A549 (cell line): Measurements from ENCODE around the gene IGF1R. TPM values are rescaled to one million over a fixed set of nuclear protein-coding genes. Genes with fewer than 3 reads are reported as not detected.

Experiments used
- ATAC-seq, 2 experiments: fragments of 200-7000 bp in 1 of 2; fragments of >200 bp in 1 of 2; cut with Nextera tagmentation in 1 of 2; cut with Tn5 transposase in 1 of 2; 3 replicates each; pipeline versions ENCODE4 v1.8.0 to v1.9.1; 2018 to 2020; ENCODE audit warnings: mild to moderate bottlenecking in 1 of 2, moderate library complexity in 1 of 2
- CTCF ChIA-PET: fragments of 300-600 bp; sonication (Branson Sonifier 250); formaldehyde crosslinking; extraction: SDS; loops from one replicate; lab custom pipeline; 2021; ENCODE audit warnings: antibody characterized with exemption, inconsistent platforms; lab: Yijun Ruan, JAX
- POLR2A ChIA-PET: fragments of 350-600 bp; formaldehyde crosslinking; extraction: SDS; loops from one replicate; lab custom pipeline; 2021; ENCODE audit warnings: antibody characterized with exemption, inconsistent platforms; lab: Yijun Ruan, JAX
- DNase-seq, 2 experiments: peaks; one replicate each; pipeline versions ENCODE4 v3.0.0 to v3.0.0-alpha.2; 2011 to 2016; ENCODE audit warnings: low read depth in 1 of 2, low spot score in 1 of 2
- FAIRE-seq: peaks from 2 replicates; lab custom pipeline; 2011; peaks lifted over from hg19 to GRCh38; lab: Jason Lieb, UNC
- H3K27ac ChIP-seq, 2 experiments: fragments of >200 bp; sonication (Bioruptor Twin); formaldehyde crosslinking; 3 replicates each; pipeline ENCODE4 v1.5.1; 2016 to 2017
- H3K4me1 ChIP-seq: fragments of >200 bp; sonication (Bioruptor Twin); formaldehyde crosslinking; 3 replicates; pipeline ENCODE4 v1.6.1; 2016
- H3K4me2 ChIP-seq: fragments of >200 bp; sonication (Bioruptor Twin); formaldehyde crosslinking; 3 replicates; pipeline ENCODE4 v1.6.1; 2016
- H3K4me3 ChIP-seq: fragments of >200 bp; sonication (Bioruptor Twin); formaldehyde crosslinking; 3 replicates; pipeline ENCODE4 v1.5.1; 2016
- H3K9me3 ChIP-seq: fragments of >200 bp; sonication (Bioruptor Twin); formaldehyde crosslinking; 3 replicates; pipeline ENCODE4 v1.6.1; 2016
- ATOH8 ChIP-seq: fragments of 250-450 bp; sonication (Bioruptor Pico); IDR thresholded peaks from 2 replicates; pipeline ENCODE4 v1.5.0; 2020; ENCODE audit warnings: low read depth, mild to moderate bottlenecking, moderate library complexity
- BHLHE40 ChIP-seq: IDR thresholded peaks from 2 replicates; pipeline ENCODE4 v1.6.1; 2012; ENCODE audit warnings: low read depth, low read length, inconsistent platforms
- CBX8 ChIP-seq: fragments of 200-600 bp; sonication (generic); IDR thresholded peaks from 2 replicates; pipeline ENCODE4 v1.6.1; 2016
- CEBPB ChIP-seq, 2 experiments: fragments of >200 bp in 1 of 2; sonication (Bioruptor Twin) in 1 of 2; formaldehyde crosslinking in 1 of 2; IDR thresholded peaks; 2 replicates each; pipeline ENCODE4 v1.6.1; 2012 to 2016
- CHD4 ChIP-seq: fragments of 200-600 bp; sonication (generic); IDR thresholded peaks from 2 replicates; pipeline ENCODE4 v1.6.1; 2016; ENCODE audit warnings: antibody characterized with exemption, mild to moderate bottlenecking, borderline replicate concordance
- CTCF ChIP-seq: fragments of >200 bp; sonication (Bioruptor Twin); formaldehyde crosslinking; IDR thresholded peaks from 3 replicates; pipeline ENCODE4 v1.5.1; 2016
- EHMT2 ChIP-seq: fragments of 200-600 bp; sonication (generic); IDR thresholded peaks from 2 replicates; pipeline ENCODE4 v1.6.1; 2016; ENCODE audit warnings: antibody characterized with exemption, low read depth, mild to moderate bottlenecking, moderate library complexity
- ESRRA ChIP-seq: fragments of 150-350 bp; IDR thresholded peaks from 2 replicates; pipeline ENCODE4 v1.6.1; 2014; ENCODE audit warnings: mild to moderate bottlenecking, low read length, borderline replicate concordance
- FOXS1 ChIP-seq: fragments of 250-450 bp; sonication (Bioruptor Pico); IDR thresholded peaks from 2 replicates; pipeline ENCODE4 v1.5.0; 2020; ENCODE audit warnings: mild to moderate bottlenecking, moderate library complexity
- HOXB13 ChIP-seq: fragments of 250-450 bp; sonication (Bioruptor Pico); IDR thresholded peaks from 2 replicates; pipeline ENCODE4 v1.5.0; 2020; ENCODE audit warnings: low read depth, mild to moderate bottlenecking, moderate library complexity
- JUNB ChIP-seq: fragments of >200 bp; sonication (Bioruptor Twin); formaldehyde crosslinking; IDR thresholded peaks from 2 replicates; pipeline ENCODE4 v1.6.1; 2016
- MAX ChIP-seq: IDR thresholded peaks from 2 replicates; pipeline ENCODE4 v1.6.1; 2012
- NFE2L2 ChIP-seq: fragments of 150-350 bp; conservative IDR thresholded peaks from 2 replicates; pipeline ENCODE4 v1.6.1; 2014; ENCODE audit warnings: low read length
- NPAS2 ChIP-seq: fragments of 250-450 bp; sonication (Bioruptor Pico); IDR thresholded peaks from 2 replicates; pipeline ENCODE4 v1.8.0; 2022; ENCODE audit warnings: mild to moderate bottlenecking, moderate library complexity, borderline replicate concordance
- NR3C1 ChIP-seq: fragments of >200 bp; sonication (Bioruptor Twin); formaldehyde crosslinking; IDR thresholded peaks from 3 replicates; pipeline ENCODE4 v1.6.1; 2017
- REST ChIP-seq: fragments of 200-600 bp; sonication (generic); IDR thresholded peaks from 2 replicates; pipeline ENCODE4 v1.6.1; 2016; ENCODE audit warnings: antibody characterized with exemption, mild to moderate bottlenecking, moderate library complexity
- SMC3 ChIP-seq: fragments of >200 bp; sonication (Bioruptor Twin); formaldehyde crosslinking; IDR thresholded peaks from 3 replicates; pipeline ENCODE4 v1.6.1; 2018; ENCODE audit warnings: inconsistent platforms
- SREBF2 ChIP-seq: fragments of 450-650 bp; IDR thresholded peaks from 2 replicates; pipeline ENCODE4 v1.6.1; 2014; ENCODE audit warnings: mild to moderate bottlenecking, moderate library complexity
- TP53 ChIP-seq: fragments of 250-450 bp; sonication (Bioruptor Pico); IDR thresholded peaks from 2 replicates; pipeline ENCODE4 v1.5.0; 2021; ENCODE audit warnings: mild to moderate bottlenecking, moderate library complexity
- WGBS: methylation state at CpG from one replicate; pipeline ENCODE4 v1.1.6; 2017; ENCODE audit errors: missing lambda C conversion rate; 5-methylcytosine and 5-hydroxymethylcytosine counted together
- polyA plus RNA-seq, 4 experiments: library from polyadenylated mRNA; depleted of rRNA in 3 of 4; stranded (reverse); fragments of >200 nt; fragmentation: RNase III in 1 of 4; extraction: RNeasy Plus Mini Kit Qiagen cat#74134 plus additional on column Dnase treatment in 1 of 4; gene quantifications; 2 replicates in 3 of 4; 3 replicates in 1 of 4; pipeline ENCODE4 v1.2.3, GENCODE V29; 2011 to 2017
- TF ChIP-seq, protein P1 (sequence below): fragments of 450-650 bp; IDR thresholded peaks from 2 replicates; pipeline ENCODE4 v1.6.1; 2014; ENCODE audit warnings: antibody characterized with exemption

The IGF1R gene
- polyA plus RNA-seq, 2 of the 4 experiments (the other 2 are of a cell fraction): 42.6 to 69.5 TPM

DNA sequence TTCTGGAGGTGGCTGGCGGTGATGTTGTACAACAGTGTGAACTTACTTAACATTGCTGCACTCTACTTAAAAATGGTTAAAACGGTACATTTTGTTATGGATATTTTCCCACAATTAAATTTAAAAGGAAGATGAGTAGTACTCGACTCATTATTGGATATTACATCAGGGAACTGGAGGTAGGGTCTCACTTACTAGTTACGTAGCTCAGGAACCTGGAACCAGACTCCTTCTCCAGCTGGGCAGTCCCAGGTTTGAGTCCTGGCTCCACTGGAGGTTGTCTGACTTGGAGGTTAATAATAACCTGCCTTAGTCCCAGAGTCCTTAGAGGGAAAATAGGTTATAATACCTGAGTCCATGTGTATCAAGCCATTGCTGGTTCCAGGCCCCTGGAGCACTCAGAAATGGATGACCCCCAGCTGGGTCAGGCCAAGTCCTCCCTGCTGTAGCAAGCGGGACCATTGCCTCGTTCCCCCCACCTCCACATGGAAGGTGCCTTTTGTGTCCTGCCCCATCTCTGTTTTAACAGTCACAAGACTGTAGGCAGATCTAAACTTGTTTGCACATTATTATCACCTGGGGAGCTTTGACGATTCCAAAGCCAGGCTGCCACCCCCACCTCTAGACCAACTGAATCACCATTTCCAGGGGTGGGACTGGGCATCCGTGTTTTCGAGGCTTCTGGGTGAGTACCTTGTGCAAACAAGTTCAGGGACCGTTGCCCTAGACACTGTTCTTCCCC is 126.6 kb downstream of the IGF1R start (continued):
- TF ChIP-seq REST (no peak), FOXS1 (CRISPR knock-in tag) (no peak), NR3C1 (no peak)
- TF ChIP-seq, all 56 proteins: peak for 0

- no peak for ATAC-seq
- ChIA-PET POLR2A (no interaction called here), CTCF (interaction anchor here (0.7 to 1.7 kb wide), 6 partner anchors 18 to 315 kb away, joined by 3 to 6 read pairs (median 3); no protein-coding TSS in a partner anchor)
- peak overlapping the region; percentile 44 for H3K4me2 ChIP-seq
- H3K9me3 ChIP-seq: no peaks in the 10 kb centered on the region
- no peak overlapping the region for H3K4me3 ChIP-seq
- TF ChIP-seq HOXB13 (no peak), CEBPB (IDR thresholded peaks at IDR 0.05) (no peak), ATOH8 (no peak), EHMT2 (no peak), BHLHE40 (no peak), NPAS2 (no peak), TP53 (no peak), CBX8 (no peak)
- no peak for FAIRE-seq
- H3K27ac ChIP-seq: peak overlapping the region; percentile 25 to 69; a peak in 5 of 6 replicates
- 93% methylated on average over 7 of the region's 7 CpGs for WGBS
- H3K4me1 ChIP-seq: peaks cover 79% of the 10 kb centered on the region
- DNase-seq: no peak
Observed at GRCh38 chr15:98775498-98776230, 127.3 kb downstream of the IGF1R start.

DNA sequence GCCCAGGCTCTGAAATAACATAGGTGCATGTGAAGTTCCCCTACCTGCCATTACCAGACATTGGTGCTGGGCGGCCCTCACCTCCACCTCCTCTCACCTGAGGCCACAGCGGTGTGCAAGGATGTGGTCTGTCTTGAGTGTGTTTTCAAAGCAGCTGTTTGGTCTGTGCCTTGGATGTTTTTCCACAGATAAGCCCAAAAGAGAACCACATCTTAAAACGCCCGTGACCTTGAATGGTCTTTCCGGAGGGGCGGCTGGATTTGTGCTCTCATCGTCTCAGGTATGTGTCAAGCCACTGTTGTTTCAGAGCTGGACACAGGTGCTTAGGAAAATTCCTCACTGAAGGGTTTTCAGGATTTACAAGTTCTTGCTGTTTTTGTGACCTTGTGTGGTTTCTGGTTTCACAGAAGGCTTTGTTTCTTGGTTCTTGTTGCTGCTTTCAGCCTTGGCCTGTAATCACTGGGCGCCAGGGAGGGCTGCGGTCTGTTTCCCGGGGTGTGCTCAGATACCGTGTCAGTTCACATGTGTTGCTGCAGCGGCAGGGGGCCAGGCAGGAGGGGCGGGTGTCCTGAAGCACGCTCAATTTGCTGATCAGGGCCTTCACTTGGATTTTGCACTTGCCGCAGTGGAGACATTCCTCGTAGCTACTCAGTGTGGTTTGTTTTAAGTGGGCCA is 128.4 kb downstream of the IGF1R start:
- no peaks in the 10 kb centered on the region for H3K9me3 ChIP-seq
- no peak for FAIRE-seq
- ATAC-seq: no peak
- H3K4me1 ChIP-seq: peaks cover 79% of the 10 kb centered on the region
- ChIA-PET CTCF (interaction anchor here (1.0 to 8.5 kb wide), 4 partner anchors 14 to 128 kb away, joined by 4 to 172 read pairs (median 4); no protein-coding TSS in a partner anchor), POLR2A (no interaction called here)
- no peak overlapping the region for H3K4me3 ChIP-seq
- H3K4me2 ChIP-seq: no peak overlapping the region
- peak overlapping the region in 1 of 2 experiments; percentile 44; a peak in 3 of 6 replicates for H3K27ac ChIP-seq
- no peak for DNase-seq
- WGBS: 92% methylated on average over 15 of the region's 16 CpGs
- no peak for TF ChIP-seq CHD4
- no peak for TF ChIP-seq REST
- no peak for TF ChIP-seq NFE2L2
- TF ChIP-seq NPAS2: no peak
- TF ChIP-seq, protein P1, sequence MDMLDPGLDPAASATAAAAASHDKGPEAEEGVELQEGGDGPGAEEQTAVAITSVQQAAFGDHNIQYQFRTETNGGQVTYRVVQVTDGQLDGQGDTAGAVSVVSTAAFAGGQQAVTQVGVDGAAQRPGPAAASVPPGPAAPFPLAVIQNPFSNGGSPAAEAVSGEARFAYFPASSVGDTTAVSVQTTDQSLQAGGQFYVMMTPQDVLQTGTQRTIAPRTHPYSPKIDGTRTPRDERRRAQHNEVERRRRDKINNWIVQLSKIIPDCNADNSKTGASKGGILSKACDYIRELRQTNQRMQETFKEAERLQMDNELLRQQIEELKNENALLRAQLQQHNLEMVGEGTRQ: no peak
- no peak for TF ChIP-seq HOXB13
- no peak for TF ChIP-seq SMC3
- TF ChIP-seq CTCF: no peak
- TF ChIP-seq JUNB: no peak
- TF ChIP-seq MAX: no peak
- TF ChIP-seq ESRRA: no peak
- TF ChIP-seq SREBF2: no peak
- TF ChIP-seq CBX8: no peak
- TF ChIP-seq CEBPB (IDR thresholded peaks at IDR 0.05): no peak
